Esophagus squamous epithelium (tissue), 4 donors: ENCODE results near the gene MAGI1.

Source experiments
- CTCF ChIP-seq, 6 experiments: fragments of 450-650 bp in 4 of 6; fragments of 200-600 bp in 2 of 6; sonication (generic) in 2 of 6; IDR thresholded peaks; one replicate each; pipeline ENCODE4 v1.5.1; 2016 to 2019; ENCODE audit warnings: antibody characterized with exemption in 6 of 6, mild to moderate bottlenecking in 4 of 6, moderate library complexity in 4 of 6
- POLR2A ChIP-seq, 4 donors: fragments of 450-650 bp; IDR thresholded peaks; one replicate each; pipeline ENCODE4 v1.6.1; 2017; ENCODE audit warnings: antibody characterized with exemption in 4 of 4, mild to moderate bottlenecking in 4 of 4, moderate library complexity in 3 of 4

- no peak for TF ChIP-seq CTCF (IDR thresholded peaks at IDR 0.05)
- no peak for TF ChIP-seq POLR2A (IDR thresholded peaks at IDR 0.05)
Measured at GRCh38 chr3:65811892-65812291, 226.8 kb downstream of the MAGI1 start.
